OCI-LY3 (cell line): ENCODE results near the gene DYDC2.

Source experiments
- CTCF ChIP-seq: fragments of 200-600, 300-600 bp; sonication (generic); IDR thresholded peaks from 2 replicates; pipeline ENCODE4 v1.5.1; 2014; ENCODE audit warnings: antibody characterized with exemption, low read length, low read depth
- EZH2phosphoT487 ChIP-seq: fragments of 200-600 bp; shearing (Covaris generic); IDR thresholded peaks from 2 replicates; pipeline ENCODE4 v1.6.1; 2018; ENCODE audit warnings: antibody characterized with exemption, mixed run types, low read depth

DNA sequence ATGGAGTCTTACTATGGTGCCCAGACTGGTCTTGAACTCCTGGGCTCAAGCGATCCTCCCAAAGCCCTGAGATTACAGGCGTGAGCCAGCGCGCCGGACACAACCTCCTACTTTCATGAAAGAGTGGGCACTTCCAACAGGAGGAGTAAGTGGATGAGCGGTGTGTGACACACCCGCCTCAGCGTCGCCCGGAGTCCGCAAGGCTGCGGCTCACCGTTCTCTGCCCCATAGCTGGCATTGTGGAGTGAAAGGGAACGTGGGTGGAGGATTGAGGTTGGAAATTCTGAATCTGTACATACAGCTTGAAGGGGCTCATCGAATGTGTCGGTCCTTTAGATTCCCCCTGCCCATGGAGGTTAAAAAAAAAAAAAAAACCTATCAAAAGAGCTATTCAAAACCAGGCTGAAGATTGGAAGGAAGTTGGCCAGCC is 51.2 kb downstream of the DYDC2 start:
- no peak for TF ChIP-seq CTCF
- no peak for TF ChIP-seq EZH2phosphoT487
